GM12873 (cell line): ENCODE measurements around the gene ZSCAN12.

Experiments used
- CTCF ChIP-seq: IDR thresholded peaks from 2 replicates; pipeline ENCODE4 v1.5.1; 2012; ENCODE audit warnings: low read depth, mild to moderate bottlenecking, moderate library complexity, low read length, control low read depth; ENCODE audit not compliant: insufficient read depth; ENCODE audit errors: missing control alignments

ZSCAN12 gene

GRCh38 chr6:28370440-28370839, 29.1 kb downstream of the ZSCAN12 start:
- TF ChIP-seq CTCF: no peak

GRCh38 chr6:28369463-28369862, 30.1 kb downstream of the ZSCAN12 start:
- TF ChIP-seq CTCF: no peak

GRCh38 chr6:28368522-28368921, 31.0 kb downstream of the ZSCAN12 start:
- no peak for TF ChIP-seq CTCF

- TF ChIP-seq CTCF: no peak
Measured at GRCh38 chr6:28360961-28361360, 38.6 kb downstream of the ZSCAN12 start.

- no peak for TF ChIP-seq CTCF
Measured at GRCh38 chr6:28357036-28357435, 42.5 kb downstream of the ZSCAN12 start.

- TF ChIP-seq CTCF: no peak
Measured at GRCh38 chr6:28356666-28357020, 42.9 kb downstream of the ZSCAN12 start.

GRCh38 chr6:28355743-28356665, 43.5 kb downstream of the ZSCAN12 start:
- peak; percentile 76 for TF ChIP-seq CTCF
